Stimulated activated CD4-positive, alpha-beta T cell treated with anti-CD3 and anti-CD28 coated beads, Interleukin-2, amount 100 ng/mL, for 48 hours (primary cell): ENCODE measurements around the gene MYL1.

Experiments used
- DNase-seq, 2 donors: peaks; one replicate each; pipeline ENCODE4 v3.0.0-alpha.2; 2020

MYL1 gene

DNA sequence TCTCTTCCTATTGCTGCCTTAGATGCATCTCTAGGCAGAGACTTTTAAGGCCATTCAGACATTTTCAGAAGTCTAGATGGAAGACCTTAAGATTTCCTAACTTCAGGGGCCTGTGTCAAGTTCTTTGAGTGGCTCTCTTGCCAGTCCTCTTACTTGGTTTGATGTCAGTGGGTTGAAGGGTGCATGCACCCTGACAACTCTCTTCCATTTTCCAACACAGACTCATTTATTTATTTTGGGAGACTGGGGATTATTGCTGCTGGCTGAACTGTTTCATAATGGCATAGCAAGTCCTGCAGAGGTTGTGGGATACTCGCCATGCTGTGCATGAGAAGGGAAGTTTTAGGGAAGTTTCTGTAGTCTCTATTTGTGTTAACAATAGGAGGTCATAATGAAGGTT is 50.7 kb downstream of the MYL1 start:
- no peak for DNase-seq

- no peak for DNase-seq
Observed at GRCh38 chr2:210263841-210264240, 51.1 kb downstream of the MYL1 start.

DNA sequence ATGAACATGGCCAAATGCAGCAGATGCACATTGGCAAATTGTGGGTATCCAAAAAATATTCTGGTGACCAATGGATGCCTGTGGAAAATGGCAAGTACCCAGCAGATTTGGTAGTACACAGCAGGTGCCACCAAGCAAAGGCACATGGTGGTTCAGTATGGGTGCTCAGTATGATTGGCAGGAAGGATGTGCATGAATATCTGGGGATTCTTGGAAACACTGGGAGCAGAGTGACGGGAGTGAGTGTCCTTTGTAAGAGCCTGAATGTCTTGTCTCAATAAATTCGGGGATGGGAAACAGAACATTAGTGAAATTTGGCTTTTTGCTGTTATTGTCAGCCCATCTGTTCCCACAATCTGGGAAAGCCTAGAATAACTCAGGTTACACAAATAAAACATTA is 52.9 kb downstream of the MYL1 start:
- no peak for DNase-seq

GRCh38 chr2:210259687-210260086 is 55.3 kb downstream of the MYL1 start:
- no peak for DNase-seq

GRCh38 chr2:210252699-210253606 is 62.0 kb downstream of the MYL1 start:
- DNase-seq = no peak

- no peak for DNase-seq
Observed at GRCh38 chr2:210250622-210251021, 64.4 kb downstream of the MYL1 start.
